A549 (cell line): Measurements from ENCODE around the gene EFNB2. TPM values are rescaled to one million over a fixed set of nuclear protein-coding genes. Genes with fewer than 3 reads are reported as not detected.
A peak's percentile ranks its signal among the peaks of the same experiment; 100 is the strongest.

Experiments used
- ATAC-seq, 2 experiments: fragments of 200-7000 bp in 1 of 2; fragments of >200 bp in 1 of 2; cut with Nextera tagmentation in 1 of 2; cut with Tn5 transposase in 1 of 2; 3 replicates each; pipeline versions ENCODE4 v1.8.0 to v1.9.1; 2018 to 2020; ENCODE audit warnings: mild to moderate bottlenecking in 1 of 2, moderate library complexity in 1 of 2
- CTCF ChIA-PET: fragments of 300-600 bp; sonication (Branson Sonifier 250); formaldehyde crosslinking; extraction: SDS; loops from one replicate; lab custom pipeline; 2021; ENCODE audit warnings: antibody characterized with exemption, inconsistent platforms; lab: Yijun Ruan, JAX
- POLR2A ChIA-PET: fragments of 350-600 bp; formaldehyde crosslinking; extraction: SDS; loops from one replicate; lab custom pipeline; 2021; ENCODE audit warnings: antibody characterized with exemption, inconsistent platforms; lab: Yijun Ruan, JAX
- DNase-seq, 2 experiments: peaks; one replicate each; pipeline versions ENCODE4 v3.0.0 to v3.0.0-alpha.2; 2011 to 2016; ENCODE audit warnings: low read depth in 1 of 2, low spot score in 1 of 2
- FAIRE-seq: peaks from 2 replicates; lab custom pipeline; 2011; peaks lifted over from hg19 to GRCh38; lab: Jason Lieb, UNC
- H3K27ac ChIP-seq, 2 experiments: fragments of >200 bp; sonication (Bioruptor Twin); formaldehyde crosslinking; 3 replicates each; pipeline ENCODE4 v1.5.1; 2016 to 2017
- H3K4me1 ChIP-seq: fragments of >200 bp; sonication (Bioruptor Twin); formaldehyde crosslinking; 3 replicates; pipeline ENCODE4 v1.6.1; 2016
- H3K4me2 ChIP-seq: fragments of >200 bp; sonication (Bioruptor Twin); formaldehyde crosslinking; 3 replicates; pipeline ENCODE4 v1.6.1; 2016
- H3K4me3 ChIP-seq: fragments of >200 bp; sonication (Bioruptor Twin); formaldehyde crosslinking; 3 replicates; pipeline ENCODE4 v1.5.1; 2016
- H3K9me3 ChIP-seq: fragments of >200 bp; sonication (Bioruptor Twin); formaldehyde crosslinking; 3 replicates; pipeline ENCODE4 v1.6.1; 2016
- CBX2 ChIP-seq: fragments of 200-600 bp; sonication (generic); IDR thresholded peaks from 2 replicates; pipeline ENCODE4 v1.6.1; 2016; ENCODE audit warnings: low read depth, mild to moderate bottlenecking, borderline replicate concordance
- CBX8 ChIP-seq: fragments of 200-600 bp; sonication (generic); IDR thresholded peaks from 2 replicates; pipeline ENCODE4 v1.6.1; 2016
- CEBPB ChIP-seq, 2 experiments: fragments of >200 bp in 1 of 2; sonication (Bioruptor Twin) in 1 of 2; formaldehyde crosslinking in 1 of 2; IDR thresholded peaks; 2 replicates each; pipeline ENCODE4 v1.6.1; 2012 to 2016
- CHD2 ChIP-seq: fragments of 150-350 bp; IDR thresholded peaks from 2 replicates; pipeline ENCODE4 v1.6.1; 2014; ENCODE audit warnings: low read length; ENCODE audit not compliant: partially characterized antibody
- CHD4 ChIP-seq: fragments of 200-600 bp; sonication (generic); IDR thresholded peaks from 2 replicates; pipeline ENCODE4 v1.6.1; 2016; ENCODE audit warnings: antibody characterized with exemption, mild to moderate bottlenecking, borderline replicate concordance
- CTCF ChIP-seq: fragments of >200 bp; sonication (Bioruptor Twin); formaldehyde crosslinking; IDR thresholded peaks from 3 replicates; pipeline ENCODE4 v1.5.1; 2016
- EHF ChIP-seq: fragments of 250-450 bp; sonication (Bioruptor Pico); IDR thresholded peaks from 2 replicates; pipeline ENCODE4 v1.5.0; 2020; ENCODE audit warnings: mild to moderate bottlenecking
- ELK1 ChIP-seq: fragments of 150-350 bp; IDR thresholded peaks from 2 replicates; pipeline ENCODE4 v1.6.1; 2014; ENCODE audit warnings: low read depth, mild to moderate bottlenecking, low read length
- FOSB ChIP-seq: fragments of 250-450 bp; sonication (Bioruptor Pico); IDR thresholded peaks from 2 replicates; pipeline ENCODE4 v1.5.0; 2020; ENCODE audit warnings: mild to moderate bottlenecking, moderate library complexity
- FOXS1 ChIP-seq: fragments of 250-450 bp; sonication (Bioruptor Pico); IDR thresholded peaks from 2 replicates; pipeline ENCODE4 v1.5.0; 2020; ENCODE audit warnings: mild to moderate bottlenecking, moderate library complexity
- HEYL ChIP-seq: fragments of 250-450 bp; sonication (Bioruptor Pico); IDR thresholded peaks from 2 replicates; pipeline ENCODE4 v1.8.0; 2021; ENCODE audit warnings: mild to moderate bottlenecking, moderate library complexity
- JUNB ChIP-seq: fragments of >200 bp; sonication (Bioruptor Twin); formaldehyde crosslinking; IDR thresholded peaks from 2 replicates; pipeline ENCODE4 v1.6.1; 2016
- KDM1A ChIP-seq: fragments of 200-600 bp; sonication (generic); IDR thresholded peaks from 2 replicates; pipeline ENCODE4 v1.6.1; 2016; ENCODE audit warnings: low read depth, mild to moderate bottlenecking
- KDM5A ChIP-seq: fragments of 200-600 bp; sonication (generic); IDR thresholded peaks from 2 replicates; pipeline ENCODE4 v1.6.1; 2016; ENCODE audit warnings: antibody characterized with exemption, mild to moderate bottlenecking
- MAFK ChIP-seq: fragments of 450-650 bp; IDR thresholded peaks from 2 replicates; pipeline ENCODE4 v1.6.1; 2014; ENCODE audit not compliant: partially characterized antibody
- MAX ChIP-seq: IDR thresholded peaks from 2 replicates; pipeline ENCODE4 v1.6.1; 2012
- MAZ ChIP-seq: fragments of 150-350 bp; IDR thresholded peaks from 2 replicates; pipeline ENCODE4 v1.6.1; 2014; ENCODE audit warnings: antibody characterized with exemption, low read depth, low read length, borderline replicate concordance
- MYC ChIP-seq: IDR thresholded peaks from 2 replicates; pipeline ENCODE4 v1.6.1; 2012; ENCODE audit warnings: mild to moderate bottlenecking, inconsistent platforms, low read length, improper control_type of control experiment, borderline replicate concordance
- NPAS2 ChIP-seq: fragments of 250-450 bp; sonication (Bioruptor Pico); IDR thresholded peaks from 2 replicates; pipeline ENCODE4 v1.8.0; 2022; ENCODE audit warnings: mild to moderate bottlenecking, moderate library complexity, borderline replicate concordance
- NR3C1 ChIP-seq: fragments of >200 bp; sonication (Bioruptor Twin); formaldehyde crosslinking; IDR thresholded peaks from 3 replicates; pipeline ENCODE4 v1.6.1; 2017
- PBX3 ChIP-seq: IDR thresholded peaks from 2 replicates; pipeline ENCODE4 v1.6.1; 2012
- RAD21 ChIP-seq, 2 experiments: fragments of >200 bp in 1 of 2; sonication (Bioruptor Twin) in 1 of 2; formaldehyde crosslinking in 1 of 2; IDR thresholded peaks in 1 of 2; conservative IDR thresholded peaks in 1 of 2; 2 replicates in 1 of 2; 3 replicates in 1 of 2; pipeline ENCODE4 v1.6.1; 2012 to 2018; ENCODE audit warnings: inconsistent platforms in 1 of 2
- SMC3 ChIP-seq: fragments of >200 bp; sonication (Bioruptor Twin); formaldehyde crosslinking; IDR thresholded peaks from 3 replicates; pipeline ENCODE4 v1.6.1; 2018; ENCODE audit warnings: inconsistent platforms
- SREBF2 ChIP-seq: fragments of 450-650 bp; IDR thresholded peaks from 2 replicates; pipeline ENCODE4 v1.6.1; 2014; ENCODE audit warnings: mild to moderate bottlenecking, moderate library complexity
- USF2 ChIP-seq: fragments of 450-650 bp; IDR thresholded peaks from 2 replicates; pipeline ENCODE4 v1.6.1; 2014; ENCODE audit warnings: antibody characterized with exemption
- ZFP36 ChIP-seq: fragments of 450-650 bp; IDR thresholded peaks from 2 replicates; pipeline ENCODE4 v1.6.1; 2014; ENCODE audit warnings: borderline replicate concordance; ENCODE audit not compliant: partially characterized antibody
- WGBS: methylation state at CpG from one replicate; pipeline ENCODE4 v1.1.6; 2017; ENCODE audit errors: missing lambda C conversion rate; 5-methylcytosine and 5-hydroxymethylcytosine counted together
- polyA plus RNA-seq, 4 experiments: library from polyadenylated mRNA; depleted of rRNA in 3 of 4; stranded (reverse); fragments of >200 nt; fragmentation: RNase III in 1 of 4; extraction: RNeasy Plus Mini Kit Qiagen cat#74134 plus additional on column Dnase treatment in 1 of 4; gene quantifications; 2 replicates in 3 of 4; 3 replicates in 1 of 4; pipeline ENCODE4 v1.2.3, GENCODE V29; 2011 to 2017
- TF ChIP-seq, protein P1 (sequence below): fragments of >200 bp; sonication (Bioruptor Twin); formaldehyde crosslinking; IDR thresholded peaks from 2 replicates; pipeline ENCODE4 v1.6.1; 2016

Gene EFNB2
- polyA plus RNA-seq, 2 of the 4 experiments (the other 2 are of a cell fraction): 1.0 to 1.3 TPM

DNA sequence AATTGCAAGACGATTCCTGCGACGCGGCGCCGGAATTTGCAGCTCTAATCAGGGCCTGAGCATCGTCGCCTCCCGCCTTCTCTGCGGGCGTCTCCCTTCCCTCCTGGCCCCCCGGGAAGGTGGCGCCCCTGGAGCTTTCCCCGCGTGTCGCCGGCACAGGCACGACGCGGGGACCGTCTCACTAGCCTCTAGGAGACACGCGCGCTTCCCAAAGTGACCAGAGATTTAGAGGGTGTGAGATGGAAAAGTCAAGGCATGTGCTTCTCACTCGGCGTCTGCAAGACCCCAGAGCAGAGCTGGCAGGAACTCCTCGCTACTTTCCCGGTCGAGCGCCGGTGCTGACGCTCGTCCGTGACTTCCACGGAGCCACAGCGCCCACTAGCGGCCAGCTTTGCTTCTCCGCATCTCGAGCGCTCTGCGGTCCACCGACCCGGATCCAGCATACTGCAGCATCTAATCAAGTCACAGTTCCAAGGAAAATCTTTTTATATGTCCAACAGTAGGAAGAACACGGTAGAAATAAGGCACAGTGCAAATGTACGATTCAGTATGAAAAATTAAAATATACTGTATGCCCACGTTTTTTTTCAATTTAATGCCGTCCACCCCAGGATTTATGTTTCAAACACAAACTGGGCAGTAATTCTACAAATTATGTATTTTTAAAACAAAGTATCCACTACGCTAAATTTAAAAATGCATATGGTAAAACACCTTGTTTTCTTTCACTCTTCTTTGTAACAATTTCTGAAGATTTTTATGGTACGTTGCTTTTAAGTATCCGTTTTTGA, 977 bp upstream of the EFNB2 start:
- peak overlapping the region in 1 of 2 experiments; percentile 56; a peak in 3 of 6 replicates for H3K27ac ChIP-seq
- TF ChIP-seq MAX (peak; percentile 52), CTCF (peak; percentile 81), RAD21 (conservative IDR thresholded peaks at IDR 0.05 in 1 of 2, IDR thresholded peaks at IDR 0.05 in 1 of 2) (peak; percentile 73 to 81), SMC3 (peak; percentile 57), KDM5A (no peak), PBX3 (no peak), SREBF2 (no peak)
- WGBS: 12% methylated on average over 26 of the region's 50 CpGs
- peak; percentile 62 to 74 for DNase-seq
- peak overlapping the region; percentile 100 for H3K4me2 ChIP-seq
- ATAC-seq: peak; percentile 68 to 83
- FAIRE-seq: no peak
- ChIA-PET CTCF (interaction anchor here (0.7 to 2.4 kb wide), 20 partner anchors 9 to 1970 kb away, joined by 3 to 24 read pairs (median 4); no protein-coding TSS in a partner anchor), POLR2A (interaction anchor here (0.5 to 1.8 kb wide), 2 partner anchors 32 to 579 kb away, joined by 3 to 5 read pairs; partner anchors contain the start of gene ARGLU1)
- no peaks in the 10 kb centered on the region for H3K9me3 ChIP-seq
- no peaks in the 10 kb centered on the region for H3K4me1 ChIP-seq
- H3K4me3 ChIP-seq: peak overlapping the region; percentile 59

DNA sequence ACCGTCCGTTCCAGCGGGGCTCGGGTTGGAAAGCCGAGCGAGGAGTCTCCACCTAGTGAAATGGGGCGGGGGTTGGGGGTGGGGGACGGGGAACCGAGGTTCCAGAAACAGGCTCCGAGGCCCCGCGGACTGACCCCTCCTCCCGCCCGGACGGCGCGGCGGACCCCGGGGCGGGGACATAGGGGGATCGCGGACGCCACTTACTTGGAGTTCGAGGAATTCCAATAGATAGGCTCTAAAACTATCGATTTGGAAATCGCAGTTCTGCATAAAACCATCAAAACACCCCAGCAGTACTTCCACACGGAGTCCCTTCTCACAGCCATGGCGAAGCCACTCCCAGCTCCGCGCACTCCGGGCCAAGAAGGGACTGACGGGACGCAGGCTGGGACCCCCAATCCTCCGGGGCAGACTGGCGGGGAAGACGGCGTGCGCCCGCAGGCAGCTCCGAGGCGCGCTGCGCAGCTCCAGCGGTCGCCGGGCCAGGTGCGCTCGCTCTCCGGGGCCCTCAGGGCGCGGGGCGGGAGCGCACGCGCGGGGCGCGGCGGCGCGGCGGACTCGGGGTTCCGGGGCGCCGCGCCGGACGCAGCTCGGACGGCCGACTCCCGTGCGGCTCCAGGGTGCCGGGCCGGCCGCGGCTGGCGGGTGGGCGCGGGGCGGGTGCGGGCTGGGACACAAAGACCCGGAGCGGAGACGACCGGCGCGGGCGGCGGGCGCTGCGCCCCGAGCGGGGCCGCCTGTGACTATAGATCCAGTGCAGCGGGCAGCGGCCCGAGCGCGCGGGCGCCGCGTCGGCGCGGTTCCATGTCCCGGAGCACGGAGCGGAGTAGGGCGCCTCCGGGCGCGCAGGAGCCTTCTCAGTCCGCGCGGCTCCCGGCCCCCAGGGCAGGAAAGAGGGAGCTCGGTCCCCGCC, 567 bp downstream of the EFNB2 start:
- no peaks in the 10 kb centered on the region for H3K9me3 ChIP-seq
- FAIRE-seq (no peak), ATAC-seq (peak; percentile 3 to 45; a peak in 4 of 6 replicates), DNase-seq (peak in 1 of 2 experiments; percentile 17)
- WGBS: 5% methylated on average over 19 of the region's 121 CpGs
- no peaks in the 10 kb centered on the region for H3K4me1 ChIP-seq
- H3K4me2 ChIP-seq: peak overlapping the region; percentile 100
- POLR2A ChIA-PET: interaction anchor here (1.8 kb wide), 1 partner anchor 33 kb away, joined by 5 read pairs; the partner anchor contains the start of gene ARGLU1
- TF ChIP-seq EHF (no peak), JUNB (no peak), ZFP36 (no peak), KDM1A (no peak), USF2 (no peak), CHD4 (no peak), FOSB (CRISPR knock-in tag) (no peak), NR3C1 (no peak), CHD2 (no peak), MAZ (no peak), MAFK (no peak), NPAS2 (CRISPR knock-in tag) (no peak), FOXS1 (CRISPR knock-in tag) (no peak), CEBPB (IDR thresholded peaks at IDR 0.05) (no peak), ELK1 (no peak), MYC (no peak), HEYL (no peak), CBX2 (no peak), CBX8 (no peak)
- TF ChIP-seq, protein P1, sequence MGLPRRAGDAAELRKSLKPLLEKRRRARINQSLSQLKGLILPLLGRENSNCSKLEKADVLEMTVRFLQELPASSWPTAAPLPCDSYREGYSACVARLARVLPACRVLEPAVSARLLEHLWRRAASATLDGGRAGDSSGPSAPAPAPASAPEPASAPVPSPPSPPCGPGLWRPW: no peak
- peak overlapping the region in 1 of 2 experiments; percentile 68; a peak in 2 of 6 replicates for H3K27ac ChIP-seq
- CTCF ChIA-PET: interaction anchor here (1.0 to 1.4 kb wide), 3 partner anchors 28 to 1124 kb away, joined by 3 to 5 read pairs (median 3); no protein-coding TSS in a partner anchor
- H3K4me3 ChIP-seq: peak overlapping the region; percentile 59
